Measurements from ENCODE around the gene NEU3.
"Not testable (repeated sequence)": the region's sequence is repeated elsewhere in the genome, so short reads cannot be mapped to it uniquely, and the experiment has no call there.

NEU3 gene

DNA sequence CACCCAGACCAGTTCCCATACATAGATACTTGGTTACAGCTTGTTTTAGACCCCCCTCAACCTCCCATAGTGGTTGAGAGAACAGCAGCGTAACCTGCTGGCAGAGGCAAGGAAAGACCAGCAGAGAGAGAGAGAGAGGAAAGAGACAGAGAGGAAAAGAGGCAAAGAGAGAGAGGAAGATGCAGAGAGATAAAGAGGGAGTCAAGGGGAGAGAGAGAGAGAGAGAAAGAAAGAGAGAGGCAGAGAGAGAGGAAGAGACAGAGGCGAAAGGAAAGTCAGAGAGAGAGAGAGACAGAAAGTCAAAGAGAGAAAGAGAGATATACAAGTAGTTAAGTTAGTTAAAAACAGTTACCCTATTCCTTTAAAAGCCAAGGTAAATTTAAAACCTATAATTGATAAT, 52.5 kb downstream of the NEU3 start:
- Histone ChIP-seq H3K27ac (ENCODE audit: low read length) (no peak overlapping the region), H3K4me3 (ENCODE audit: low read length in 2 of 2) (no peak overlapping the region), H3K9me3 (ENCODE audit: control insufficient read depth in 2 of 2, low read length in 2 of 2) (no peaks in the 10 kb centered on the region), H3K36me3 (ENCODE audit: control insufficient read depth in 2 of 2, insufficient read depth in 2 of 2, low read length in 2 of 2) (no peaks in the 10 kb centered on the region), H3K9ac (ENCODE audit: low read length in 2 of 2) (no peak overlapping the region), H3K27me3 (ENCODE audit: control insufficient read depth in 1 of 2, insufficient read depth in 2 of 2, low read length in 2 of 2) (no peaks in the 10 kb centered on the region), H3K4me1 (ENCODE audit: control insufficient read depth, insufficient read depth, low read length) (no peaks in the 10 kb centered on the region)

DNA sequence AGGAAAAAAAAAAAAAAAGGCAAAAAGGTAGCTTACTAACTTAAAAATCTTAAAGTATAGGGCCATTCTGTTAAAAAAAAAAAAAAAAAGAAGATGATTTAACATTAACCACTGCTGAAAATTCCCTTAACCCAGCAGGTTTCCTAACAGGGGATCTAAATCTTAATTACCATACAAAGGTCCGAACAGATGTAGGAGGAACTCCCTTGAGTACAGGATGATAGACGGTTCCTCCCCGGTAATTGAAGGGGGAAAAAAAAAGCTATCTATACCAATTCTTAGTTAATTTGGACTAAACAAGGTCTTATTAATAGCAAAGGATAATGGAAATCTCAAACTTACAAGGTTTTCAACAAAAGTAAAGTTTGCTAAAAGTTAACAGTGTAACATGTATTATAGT, 53.1 kb downstream of the NEU3 start:
- not testable (repeated sequence) for H3K27me3 ChIP-seq (ENCODE audit: control insufficient read depth in 1 of 2, insufficient read depth in 2 of 2, low read length in 2 of 2); H3K36me3 ChIP-seq (ENCODE audit: control insufficient read depth in 2 of 2, insufficient read depth in 2 of 2, low read length in 2 of 2); H3K27ac ChIP-seq (ENCODE audit: low read length); H3K4me1 ChIP-seq (ENCODE audit: control insufficient read depth, insufficient read depth, low read length); H3K9me3 ChIP-seq (ENCODE audit: control insufficient read depth in 2 of 2, low read length in 2 of 2); H3K9ac ChIP-seq (ENCODE audit: low read length in 2 of 2); H3K4me3 ChIP-seq (ENCODE audit: low read length in 2 of 2)

DNA sequence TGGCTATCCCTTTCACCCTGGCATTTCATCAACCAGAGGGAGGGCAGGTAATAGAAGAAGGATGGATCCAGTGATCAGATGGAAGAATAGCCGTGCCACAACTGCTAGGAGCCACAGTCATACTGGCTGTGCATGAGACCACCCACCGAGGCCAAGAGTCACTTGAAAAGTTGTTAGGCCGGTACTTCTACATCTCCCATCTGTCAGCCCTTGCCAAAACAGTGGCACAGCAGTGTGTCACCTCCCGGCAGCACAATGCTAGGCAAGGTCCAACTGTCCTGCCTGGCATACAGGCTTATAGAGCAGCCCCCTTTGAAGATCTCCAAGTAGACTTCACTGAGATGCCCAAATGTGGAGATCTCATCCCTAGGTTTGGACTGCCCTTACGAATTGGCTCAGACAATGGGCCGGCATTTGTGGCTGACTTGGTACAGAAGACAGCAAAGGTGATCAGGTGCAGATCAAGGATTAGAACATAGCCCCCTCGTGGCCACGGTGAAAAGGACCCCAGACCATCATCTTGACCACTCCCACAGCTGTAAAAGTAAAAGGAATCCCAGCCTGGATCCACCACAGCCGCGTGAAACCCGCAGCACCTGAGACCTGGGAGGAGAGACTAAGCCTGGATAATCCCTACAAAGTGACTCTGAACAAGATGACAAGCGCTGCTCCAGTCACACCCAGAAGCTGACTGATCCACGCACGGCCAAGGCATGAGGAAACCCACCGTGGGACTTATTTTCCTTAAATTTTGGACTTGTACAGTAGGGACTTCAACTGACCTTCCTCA, 55.8 kb downstream of the NEU3 start:
- H3K4me1 ChIP-seq (ENCODE audit: control insufficient read depth, insufficient read depth, low read length); H3K9me3 ChIP-seq (ENCODE audit: control insufficient read depth in 2 of 2, low read length in 2 of 2); H3K27me3 ChIP-seq (ENCODE audit: control insufficient read depth in 1 of 2, insufficient read depth in 2 of 2, low read length in 2 of 2); H3K27ac ChIP-seq (ENCODE audit: low read length); H3K4me3 ChIP-seq (ENCODE audit: low read length in 2 of 2); H3K9ac ChIP-seq (ENCODE audit: low read length in 2 of 2); H3K36me3 ChIP-seq (ENCODE audit: control insufficient read depth in 2 of 2, insufficient read depth in 2 of 2, low read length in 2 of 2): not testable (repeated sequence)

DNA sequence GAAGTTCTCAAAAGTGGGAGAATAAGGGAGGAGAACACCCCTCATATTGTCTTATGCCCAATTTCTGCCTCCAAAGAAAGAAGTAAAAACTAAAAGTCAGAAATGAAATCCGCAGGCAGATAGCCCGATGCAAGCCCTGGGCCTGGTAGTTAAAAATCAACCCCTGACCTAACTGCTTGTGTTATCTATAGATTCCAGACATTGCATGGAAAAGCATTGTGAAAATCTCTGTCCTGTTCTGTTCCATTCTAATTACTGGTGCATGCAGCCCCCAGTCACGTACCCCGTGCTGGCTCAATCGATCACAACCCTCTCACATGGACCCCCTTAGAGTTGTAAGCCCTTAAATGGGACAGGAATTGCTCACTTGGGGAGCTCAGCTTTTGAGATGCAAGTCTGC, 57.9 kb downstream of the NEU3 start:
- not testable (repeated sequence) for H3K9me3 ChIP-seq (ENCODE audit: control insufficient read depth in 2 of 2, low read length in 2 of 2); H3K9ac ChIP-seq (ENCODE audit: low read length in 2 of 2); H3K4me3 ChIP-seq (ENCODE audit: low read length in 2 of 2); H3K27ac ChIP-seq (ENCODE audit: low read length); H3K27me3 ChIP-seq (ENCODE audit: control insufficient read depth in 1 of 2, insufficient read depth in 2 of 2, low read length in 2 of 2); H3K4me1 ChIP-seq (ENCODE audit: control insufficient read depth, insufficient read depth, low read length); H3K36me3 ChIP-seq (ENCODE audit: control insufficient read depth in 2 of 2, insufficient read depth in 2 of 2, low read length in 2 of 2)

DNA sequence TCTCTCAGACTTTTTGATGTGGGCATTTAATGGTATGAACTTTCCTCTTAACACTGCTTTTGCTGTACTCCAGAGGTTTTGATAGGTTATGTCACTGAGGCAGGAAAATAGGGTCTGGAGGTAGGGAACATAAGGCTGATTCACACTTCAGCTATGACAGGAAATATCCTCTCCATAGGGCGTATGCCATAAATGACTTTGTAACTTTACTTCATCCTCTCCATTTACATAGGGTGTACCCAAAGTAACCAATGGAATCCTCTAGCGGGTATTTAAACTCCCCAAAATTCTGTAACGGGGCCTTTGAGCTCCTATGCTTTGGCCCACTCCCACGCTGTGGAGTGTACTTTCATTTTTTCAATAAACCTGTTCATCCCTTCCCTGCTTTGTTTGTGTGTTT, 58.5 kb downstream of the NEU3 start:
- H3K27me3 ChIP-seq (ENCODE audit: control insufficient read depth in 1 of 2, insufficient read depth in 2 of 2, low read length in 2 of 2), result no peaks in the 10 kb centered on the region
- H3K9ac ChIP-seq (ENCODE audit: low read length in 2 of 2), result no peak overlapping the region
- H3K9me3 ChIP-seq (ENCODE audit: control insufficient read depth in 2 of 2, low read length in 2 of 2), result no peaks in the 10 kb centered on the region
- no peak overlapping the region for H3K27ac ChIP-seq (ENCODE audit: low read length)
- H3K4me3 ChIP-seq (ENCODE audit: low read length in 2 of 2), result no peak overlapping the region
- H3K4me1 ChIP-seq (ENCODE audit: control insufficient read depth, insufficient read depth, low read length), result no peaks in the 10 kb centered on the region
- no peaks in the 10 kb centered on the region for H3K36me3 ChIP-seq (ENCODE audit: control insufficient read depth in 2 of 2, insufficient read depth in 2 of 2, low read length in 2 of 2)

DNA sequence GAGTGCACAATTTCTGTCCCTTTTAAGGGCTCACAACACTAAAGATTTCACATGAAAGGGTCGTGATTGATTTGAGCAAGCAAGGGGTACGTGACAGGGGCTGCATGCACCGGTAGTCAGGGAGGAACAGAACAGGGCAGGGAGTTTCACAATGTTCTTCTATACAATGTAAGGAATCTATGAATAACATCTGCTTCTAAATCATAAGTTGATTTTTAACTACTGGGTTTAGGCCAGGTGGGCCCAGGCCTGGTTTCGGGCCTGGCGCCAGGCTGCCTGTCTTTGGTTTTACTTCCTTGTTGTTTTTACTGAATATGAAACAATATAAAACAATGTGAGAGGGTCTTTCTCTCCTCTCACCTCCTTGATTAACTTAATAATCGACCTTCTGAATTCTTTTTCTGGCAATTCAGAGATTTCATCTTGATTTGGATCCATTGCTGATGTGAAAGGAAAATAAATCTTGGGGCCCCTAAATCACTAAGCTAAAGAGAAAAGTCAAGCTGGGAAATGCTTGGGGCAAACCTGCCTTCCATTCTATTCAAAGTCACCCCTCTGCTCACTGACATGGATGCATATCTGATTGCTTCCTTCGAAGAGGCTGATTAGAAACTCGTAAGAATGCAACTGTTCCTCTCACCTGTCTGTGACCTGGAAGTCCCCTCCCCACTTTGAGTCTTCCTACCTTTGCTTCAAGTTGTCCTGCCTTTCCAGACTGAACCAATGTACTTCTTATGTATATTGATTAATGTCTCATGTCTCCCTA, 61.0 kb downstream of the NEU3 start:
- H3K36me3 ChIP-seq (ENCODE audit: control insufficient read depth in 2 of 2, insufficient read depth in 2 of 2, low read length in 2 of 2); H3K9ac ChIP-seq (ENCODE audit: low read length in 2 of 2); H3K27ac ChIP-seq (ENCODE audit: low read length): not testable (repeated sequence)

DNA sequence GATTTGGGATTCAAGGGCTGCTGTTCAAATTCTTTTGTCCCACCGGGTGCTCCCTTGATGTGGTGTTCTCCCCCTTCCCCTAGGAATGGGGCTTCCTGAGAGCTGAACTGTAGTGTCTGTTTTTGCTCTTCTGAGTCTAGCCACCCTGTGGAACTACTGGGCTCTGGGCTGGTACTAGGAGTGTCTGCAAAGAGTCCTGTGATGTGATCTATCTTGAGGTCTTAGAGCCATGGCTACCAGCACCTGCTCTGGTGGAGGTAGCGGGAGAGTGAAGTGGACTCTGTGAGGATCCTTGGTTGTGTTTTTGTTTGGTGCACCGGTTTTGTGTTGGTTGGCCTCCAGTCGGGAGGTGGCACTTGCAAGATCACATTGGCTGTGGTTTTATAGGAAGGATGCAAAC, 61.8 kb downstream of the NEU3 start:
- Histone ChIP-seq H3K4me1 (ENCODE audit: control insufficient read depth, insufficient read depth, low read length) (no peaks in the 10 kb centered on the region), H3K27me3 (ENCODE audit: control insufficient read depth in 1 of 2, insufficient read depth in 2 of 2, low read length in 2 of 2) (no peaks in the 10 kb centered on the region), H3K9ac (ENCODE audit: low read length in 2 of 2) (no peak overlapping the region), H3K4me3 (ENCODE audit: low read length in 2 of 2) (no peak overlapping the region), H3K36me3 (ENCODE audit: control insufficient read depth in 2 of 2, insufficient read depth in 2 of 2, low read length in 2 of 2) (no peaks in the 10 kb centered on the region), H3K9me3 (ENCODE audit: control insufficient read depth in 2 of 2, low read length in 2 of 2) (no peaks in the 10 kb centered on the region), H3K27ac (ENCODE audit: low read length) (no peak overlapping the region)

More for the DNA sequence above, 61.0 kb downstream of the NEU3 start:
- not testable (repeated sequence) for H3K27me3 ChIP-seq (ENCODE audit: control insufficient read depth in 1 of 2, insufficient read depth in 2 of 2, low read length in 2 of 2); H3K9me3 ChIP-seq (ENCODE audit: control insufficient read depth in 2 of 2, low read length in 2 of 2); H3K4me1 ChIP-seq (ENCODE audit: control insufficient read depth, insufficient read depth, low read length); H3K4me3 ChIP-seq (ENCODE audit: low read length in 2 of 2)

DNA sequence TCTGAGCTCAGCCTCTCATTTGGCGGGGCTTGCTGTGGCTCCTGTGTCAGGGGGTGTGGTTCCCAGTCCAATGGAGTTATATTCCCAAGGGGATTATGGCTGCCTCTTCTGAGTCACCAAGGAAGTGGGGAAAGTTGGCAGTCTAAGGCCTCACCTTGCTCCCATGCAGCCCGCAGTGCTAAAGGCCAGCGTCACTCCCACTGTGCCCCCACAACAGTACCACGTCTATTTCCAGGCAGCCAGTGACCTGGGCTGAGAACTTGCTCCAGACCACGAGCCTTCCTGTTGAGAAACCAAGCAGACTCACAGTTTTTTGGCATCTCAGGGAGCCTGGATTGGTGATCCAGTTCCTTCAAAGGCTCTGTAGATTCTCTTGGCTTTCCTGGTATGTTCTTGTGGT, 62.3 kb downstream of the NEU3 start:
- H3K4me1 ChIP-seq (ENCODE audit: control insufficient read depth, insufficient read depth, low read length), result no peaks in the 10 kb centered on the region
- H3K27ac ChIP-seq (ENCODE audit: low read length), result no peak overlapping the region
- H3K27me3 ChIP-seq (ENCODE audit: control insufficient read depth in 1 of 2, insufficient read depth in 2 of 2, low read length in 2 of 2), result no peaks in the 10 kb centered on the region
- no peak overlapping the region for H3K9ac ChIP-seq (ENCODE audit: low read length in 2 of 2)
- no peaks in the 10 kb centered on the region for H3K9me3 ChIP-seq (ENCODE audit: control insufficient read depth in 2 of 2, low read length in 2 of 2)
- no peak overlapping the region for H3K4me3 ChIP-seq (ENCODE audit: low read length in 2 of 2)
- H3K36me3 ChIP-seq (ENCODE audit: control insufficient read depth in 2 of 2, insufficient read depth in 2 of 2, low read length in 2 of 2), result no peaks in the 10 kb centered on the region

DNA sequence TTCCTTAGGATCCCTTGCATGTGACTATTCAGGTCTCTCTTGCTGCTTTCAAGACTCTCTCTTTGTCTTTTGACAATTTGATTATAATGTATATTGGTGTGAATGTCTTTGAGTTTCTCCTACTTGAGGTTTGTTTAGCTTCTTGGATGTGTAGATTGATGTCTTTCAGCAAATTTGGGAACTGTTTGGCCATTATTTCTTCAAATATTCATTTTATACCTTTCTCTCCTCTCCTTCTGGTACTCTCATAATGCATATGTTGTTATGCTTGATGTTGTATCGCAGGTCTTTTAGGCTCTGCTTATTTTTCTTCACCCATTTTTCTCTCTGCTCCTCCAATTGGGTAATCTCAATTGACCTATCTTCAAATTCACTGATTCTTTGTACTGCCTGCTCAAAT, 63.7 kb downstream of the NEU3 start:
- no peak overlapping the region for H3K4me3 ChIP-seq (ENCODE audit: low read length in 2 of 2)
- no peaks in the 10 kb centered on the region for H3K4me1 ChIP-seq (ENCODE audit: control insufficient read depth, insufficient read depth, low read length)
- H3K27me3 ChIP-seq (ENCODE audit: control insufficient read depth in 1 of 2, insufficient read depth in 2 of 2, low read length in 2 of 2), result no peaks in the 10 kb centered on the region
- no peaks in the 10 kb centered on the region for H3K36me3 ChIP-seq (ENCODE audit: control insufficient read depth in 2 of 2, insufficient read depth in 2 of 2, low read length in 2 of 2)
- H3K9me3 ChIP-seq (ENCODE audit: control insufficient read depth in 2 of 2, low read length in 2 of 2), result no peaks in the 10 kb centered on the region
- H3K27ac ChIP-seq (ENCODE audit: low read length), result no peak overlapping the region
- H3K9ac ChIP-seq (ENCODE audit: low read length in 2 of 2), result no peak overlapping the region

DNA sequence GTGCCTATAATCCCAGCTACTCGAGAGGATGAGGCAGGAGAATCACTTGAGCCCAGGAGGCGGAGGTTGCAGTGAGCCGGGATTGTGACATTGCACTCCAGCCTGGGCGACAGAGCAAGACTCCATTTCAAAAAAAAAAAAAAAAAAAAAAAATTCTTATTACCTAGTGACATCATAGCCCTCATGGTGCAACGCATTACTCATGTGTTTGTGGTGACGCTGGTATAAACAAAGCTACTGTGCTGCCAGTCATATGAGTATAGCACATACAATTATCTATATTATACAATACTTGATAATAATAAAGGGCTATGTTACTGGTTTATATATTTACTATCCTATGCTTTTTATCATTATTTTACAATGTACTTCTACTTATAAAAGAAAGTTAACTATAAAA, 66.8 kb downstream of the NEU3 start:
- H3K27ac ChIP-seq (ENCODE audit: low read length), result no peak overlapping the region
- H3K9me3 ChIP-seq (ENCODE audit: control insufficient read depth in 2 of 2, low read length in 2 of 2), result no peaks in the 10 kb centered on the region
- H3K36me3 ChIP-seq (ENCODE audit: control insufficient read depth in 2 of 2, insufficient read depth in 2 of 2, low read length in 2 of 2), result no peaks in the 10 kb centered on the region
- H3K9ac ChIP-seq (ENCODE audit: low read length in 2 of 2), result no peak overlapping the region
- no peaks in the 10 kb centered on the region for H3K27me3 ChIP-seq (ENCODE audit: control insufficient read depth in 1 of 2, insufficient read depth in 2 of 2, low read length in 2 of 2)
- H3K4me1 ChIP-seq (ENCODE audit: control insufficient read depth, insufficient read depth, low read length), result no peaks in the 10 kb centered on the region
- H3K4me3 ChIP-seq (ENCODE audit: low read length in 2 of 2), result no peak overlapping the region

DNA sequence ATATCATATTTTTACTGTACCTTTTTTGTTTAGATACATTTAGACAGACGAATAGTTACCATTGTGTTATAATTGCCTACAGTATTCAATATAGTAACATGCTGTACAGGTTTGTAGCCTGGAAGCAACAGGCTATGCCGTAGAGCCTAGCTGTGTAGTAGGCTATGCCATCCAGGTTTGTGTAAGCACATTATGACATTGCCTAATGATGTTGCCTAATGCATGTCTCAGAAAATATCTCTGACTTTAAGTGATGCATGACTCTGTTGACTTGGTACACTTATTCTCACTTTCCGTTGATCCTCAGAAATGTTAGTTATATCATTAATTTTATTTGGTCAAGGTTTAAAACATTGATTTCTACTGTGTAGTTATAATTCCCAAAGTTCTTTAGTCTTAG, 68.1 kb downstream of the NEU3 start:
- Histone ChIP-seq H3K9me3 (ENCODE audit: control insufficient read depth in 2 of 2, low read length in 2 of 2) (no peaks in the 10 kb centered on the region), H3K9ac (ENCODE audit: low read length in 2 of 2) (no peak overlapping the region), H3K27ac (ENCODE audit: low read length) (no peak overlapping the region), H3K36me3 (ENCODE audit: control insufficient read depth in 2 of 2, insufficient read depth in 2 of 2, low read length in 2 of 2) (no peaks in the 10 kb centered on the region), H3K4me3 (ENCODE audit: low read length in 2 of 2) (no peak overlapping the region), H3K27me3 (ENCODE audit: control insufficient read depth in 1 of 2, insufficient read depth in 2 of 2, low read length in 2 of 2) (no peaks in the 10 kb centered on the region), H3K4me1 (ENCODE audit: control insufficient read depth, insufficient read depth, low read length) (no peaks in the 10 kb centered on the region)
